HG02610 (cell line): ENCODE data around the gene C15orf61.

ENCODE experiments used
- ATAC-seq: cut with Tn5 transposase; IDR thresholded peaks from one replicate; pipeline ENCODE4 v1.9.1; 2021; ENCODE audit warnings: mild to moderate bottlenecking, moderate library complexity; ENCODE audit not compliant: unreplicated experiment

Gene C15orf61

DNA sequence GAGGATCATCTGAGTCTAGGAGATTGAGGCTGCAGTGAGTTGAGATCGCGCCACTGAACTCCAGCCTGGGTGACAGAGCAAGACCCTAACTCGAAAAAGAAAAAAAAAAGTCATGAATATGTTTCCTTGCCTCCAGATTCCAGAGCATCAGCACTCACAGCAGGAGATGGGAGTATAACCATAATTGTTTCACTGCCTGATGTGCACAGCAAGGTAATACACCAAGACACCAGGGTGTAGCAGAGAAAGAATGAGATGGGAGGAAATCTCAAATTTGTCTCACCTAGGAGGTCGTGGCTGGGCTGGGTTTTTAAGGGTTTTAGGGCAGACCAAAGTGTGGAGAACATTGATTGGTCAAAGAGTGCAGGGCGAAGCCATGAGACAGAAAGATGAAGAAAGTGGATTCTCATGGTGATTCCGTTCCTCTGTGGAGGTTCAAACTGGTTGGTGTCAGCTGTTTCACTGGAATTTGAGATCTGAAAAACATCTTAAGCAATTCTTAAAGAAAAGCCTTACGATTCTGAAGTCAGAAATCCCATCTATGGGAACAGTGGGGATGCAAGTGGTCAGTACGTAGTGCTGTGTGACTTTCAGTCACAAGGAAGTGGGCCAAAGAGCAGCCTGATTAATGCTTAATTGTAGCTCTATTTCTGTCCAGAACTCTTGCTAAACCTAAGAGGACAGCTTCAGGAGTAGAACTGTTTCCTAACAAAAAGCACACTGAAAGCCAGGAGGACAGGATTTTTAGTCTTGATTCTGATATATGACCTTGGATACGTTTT, 7.8 kb upstream of the C15orf61 start:
- no peak for ATAC-seq

DNA sequence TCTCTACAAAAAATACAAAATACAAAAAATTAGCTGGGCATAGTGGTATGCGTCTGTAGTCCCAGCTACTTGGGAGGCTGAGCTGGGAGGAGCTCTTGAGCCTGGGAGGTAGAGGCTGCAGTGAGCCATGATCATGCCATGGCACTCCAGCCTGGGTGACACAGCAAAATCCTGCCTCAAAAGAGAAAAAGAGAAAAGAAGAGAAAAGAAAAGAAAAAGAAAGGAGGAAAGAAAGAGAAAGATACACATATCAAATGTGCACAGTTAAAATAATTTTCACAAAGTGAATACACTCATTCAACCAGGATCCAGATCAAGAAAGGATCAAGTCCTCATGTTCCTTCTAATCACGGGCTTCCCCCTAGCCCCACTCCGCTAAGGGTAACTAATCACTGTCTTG, 5.8 kb upstream of the C15orf61 start:
- ATAC-seq, result no peak

DNA sequence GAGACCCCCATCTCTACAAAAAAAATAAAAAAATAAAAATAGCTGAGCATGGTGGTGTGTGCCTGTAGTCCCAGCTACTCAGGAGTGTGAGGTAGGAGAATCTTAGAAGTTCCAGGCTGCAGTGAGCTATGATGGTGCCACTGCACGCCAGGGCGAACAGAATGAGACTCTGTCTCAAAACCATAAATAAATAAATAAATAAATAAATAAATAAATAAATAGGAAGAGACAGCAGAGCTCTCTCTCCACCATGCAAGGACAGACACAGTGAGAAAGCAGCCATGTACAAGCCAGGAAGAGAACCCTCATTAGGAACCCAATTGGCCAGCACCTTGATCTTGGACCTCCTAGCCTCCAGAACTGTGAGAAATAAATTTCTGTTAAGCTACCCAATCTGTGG, 5.4 kb upstream of the C15orf61 start:
- no peak for ATAC-seq

GRCh38 chr15:67520321-67521028, 456 bp upstream of the C15orf61 start:
- ATAC-seq, result no peak

- ATAC-seq, result no peak
Observed at GRCh38 chr15:67521783-67522568, 1.0 kb downstream of the C15orf61 start.

GRCh38 chr15:67523330-67523729, 2.4 kb downstream of the C15orf61 start:
- ATAC-seq, result no peak

DNA sequence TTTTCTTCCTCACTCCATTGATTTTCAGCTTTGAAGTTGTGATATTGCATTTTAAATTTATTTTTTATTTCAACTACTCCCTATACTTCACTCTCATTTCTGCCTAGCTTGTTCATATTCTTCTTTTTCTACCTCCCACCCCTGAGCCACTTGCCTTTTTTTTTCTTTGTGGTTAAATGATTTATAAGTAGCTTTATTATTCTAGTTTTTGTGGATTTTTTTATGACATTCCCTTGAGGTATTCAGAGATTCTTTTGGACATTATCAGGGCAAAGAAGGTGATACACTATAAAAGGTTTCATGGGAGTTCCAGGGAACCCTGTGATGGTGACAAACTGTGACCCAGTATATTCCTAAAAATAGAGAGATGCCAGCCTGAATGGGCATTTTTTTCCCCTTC, 3.3 kb downstream of the C15orf61 start:
- ATAC-seq, result no peak

GRCh38 chr15:67528513-67528912, 7.6 kb downstream of the C15orf61 start:
- ATAC-seq, result no peak

DNA sequence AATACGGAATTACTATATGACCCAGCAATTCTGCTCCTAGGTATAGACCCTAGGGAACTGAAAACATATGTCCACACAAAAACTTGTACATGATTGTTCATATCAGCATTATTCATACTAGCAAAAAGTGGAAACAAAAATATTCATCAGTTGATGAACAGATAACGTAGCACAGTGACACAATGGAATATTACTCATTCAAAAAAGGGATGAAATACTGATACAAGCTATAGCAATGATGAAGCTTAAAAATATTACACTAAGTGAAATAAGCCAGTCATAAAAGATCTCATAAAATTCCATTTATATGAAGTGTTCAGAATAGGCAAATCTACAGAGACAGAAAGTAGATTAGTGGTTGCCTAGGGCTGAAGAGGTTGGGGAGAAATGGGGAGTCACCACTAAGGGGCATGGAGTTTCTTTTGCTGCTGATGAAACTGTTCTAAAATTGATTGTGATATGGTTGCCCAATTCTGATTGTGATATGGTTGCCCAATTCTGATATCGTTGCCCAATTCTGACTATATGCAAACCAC, 10.5 kb downstream of the C15orf61 start:
- no peak for ATAC-seq

- no peak for ATAC-seq
Observed at GRCh38 chr15:67533873-67534272, 12.9 kb downstream of the C15orf61 start.

DNA sequence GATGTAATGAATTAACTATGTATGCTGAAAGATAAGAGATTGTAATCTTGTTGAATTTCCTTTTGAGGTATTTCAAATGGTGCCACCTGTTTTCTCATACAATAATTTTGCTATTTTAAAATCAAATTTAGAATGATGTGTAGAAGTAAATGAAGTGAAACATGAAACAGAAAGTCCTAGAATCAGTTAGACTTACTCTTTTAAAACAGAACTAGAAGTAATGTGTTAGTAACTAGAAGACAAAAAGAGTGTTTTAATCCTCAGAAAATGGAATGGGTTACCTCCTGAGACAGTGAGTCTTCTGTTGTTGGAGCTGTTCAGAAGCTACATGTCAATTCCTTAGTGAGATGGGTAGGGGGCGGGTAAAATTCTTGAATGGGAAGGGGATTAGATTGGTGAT, 13.4 kb downstream of the C15orf61 start:
- ATAC-seq, result no peak

DNA sequence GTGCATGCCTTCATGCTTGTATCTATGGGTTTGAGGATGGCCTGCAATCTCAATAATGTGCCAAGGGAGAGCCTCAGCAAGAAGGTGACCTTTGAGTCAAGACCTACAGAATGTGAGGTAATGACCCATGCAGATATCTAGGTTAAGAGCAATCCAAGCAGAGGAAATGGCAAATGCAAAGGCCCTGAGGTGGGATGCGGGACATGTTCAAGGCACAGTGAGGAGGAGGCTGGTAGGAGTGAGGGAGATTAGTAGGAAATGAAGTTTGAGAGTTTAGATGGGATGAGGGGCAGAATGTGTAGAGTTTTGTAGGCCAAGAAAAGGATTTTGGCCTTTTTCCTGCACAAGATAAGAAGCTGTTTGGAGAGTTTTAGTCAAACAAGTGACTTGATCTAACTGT, 16.8 kb downstream of the C15orf61 start:
- ATAC-seq, result no peak

GRCh38 chr15:67542420-67543347, 21.8 kb downstream of the C15orf61 start, which contains the start of gene MAP2K5:
TSS of gene MAP2K5 (plus strand) at chr15:67542703. CDS start at chr15:67543336, 633 bp downstream.
- ATAC-seq, result peak; percentile 44

DNA sequence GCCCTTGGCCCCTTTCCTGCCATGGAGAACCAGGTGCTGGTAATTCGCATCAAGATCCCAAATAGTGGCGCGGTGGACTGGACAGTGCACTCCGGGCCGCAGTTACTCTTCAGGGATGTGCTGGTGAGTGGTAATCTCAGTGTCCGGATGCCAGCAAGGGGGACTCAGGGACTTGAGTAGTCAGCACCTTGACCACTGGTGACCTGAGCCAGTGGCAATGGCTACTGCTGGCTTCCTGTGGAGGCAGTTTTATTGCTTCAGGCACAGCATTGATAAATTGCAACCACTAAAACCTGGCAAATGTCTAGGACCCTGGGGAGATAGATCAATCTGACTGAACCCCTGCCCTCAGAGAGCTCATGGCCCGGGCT, 22.4 kb downstream of the C15orf61 start:
- no peak for ATAC-seq

GRCh38 chr15:67544475-67544874, 23.5 kb downstream of the C15orf61 start:
- no peak for ATAC-seq

DNA sequence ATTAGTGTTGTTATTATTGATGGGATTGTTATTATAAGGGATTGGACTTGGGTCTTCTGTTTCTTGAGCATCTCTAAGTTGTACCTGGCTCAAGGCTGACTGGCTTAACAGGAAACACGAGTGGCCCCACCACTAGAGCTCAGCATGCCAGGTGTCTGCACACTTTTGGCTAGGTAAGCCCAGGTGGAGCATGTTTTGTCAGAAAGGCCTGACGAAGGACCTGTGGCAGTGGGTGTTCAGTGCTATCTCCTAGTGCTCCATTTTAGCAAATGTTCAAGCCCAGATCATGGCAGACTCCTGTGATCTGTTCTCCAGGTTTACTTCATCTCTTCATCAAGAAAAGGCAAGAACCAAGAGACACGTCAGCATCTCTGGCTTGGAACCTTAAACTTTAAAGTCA, 24.9 kb downstream of the C15orf61 start:
- no peak for ATAC-seq

GRCh38 chr15:67547064-67547463, 26.1 kb downstream of the C15orf61 start:
- ATAC-seq, result no peak

- ATAC-seq, result no peak
Observed at GRCh38 chr15:67547836-67548235, 26.9 kb downstream of the C15orf61 start.

- ATAC-seq, result no peak
Observed at GRCh38 chr15:67548236-67548852, 27.4 kb downstream of the C15orf61 start.
